Measurements from ENCODE around the gene ZNF546. TPM values are rescaled to one million over a fixed set of nuclear protein-coding genes. Genes with fewer than 3 reads are reported as not detected.

Gene ZNF546
- polyA plus RNA-seq, 2 of the 4 experiments (the other 2 are of a cell fraction): 3.8 to 6.4 TPM

- Histone ChIP-seq H3K4me2 (no peak overlapping the region), H3K4me3 (no peak overlapping the region), H3K27ac (peak overlapping the region in 1 of 2 experiments; percentile 91; a peak in 4 of 6 replicates), H3K4me1 (peaks cover 18% of the 10 kb centered on the region), H3K9me3 (no peaks in the 10 kb centered on the region)
- TF ChIP-seq SMC3 (IDR thresholded peaks at IDR 0.05) (no peak), CEBPB (IDR thresholded peaks at IDR 0.05) (no peak), TP53 (CRISPR knock-in tag; IDR thresholded peaks at IDR 0.05) (no peak), JUNB (IDR thresholded peaks at IDR 0.05) (no peak), NPAS2 (CRISPR knock-in tag; IDR thresholded peaks at IDR 0.05; ENCODE audit: borderline replicate concordance) (no peak), ELK1 (IDR thresholded peaks at IDR 0.05; ENCODE audit: low read depth, low read length) (no peak), ZFP36 (IDR thresholded peaks at IDR 0.05; ENCODE audit: borderline replicate concordance, partially characterized antibody) (no peak), KDM1A (IDR thresholded peaks at IDR 0.05; ENCODE audit: low read depth) (no peak), ZSCAN20 (CRISPR knock-in tag; IDR thresholded peaks at IDR 0.05) (no peak), EP300 (IDR thresholded peaks at IDR 0.05) (no peak)
- FAIRE-seq: no peak
- ChIA-PET CTCF (interaction anchor here (0.8 to 7.7 kb wide), 17 partner anchors 12 to 295 kb away, joined by 3 to 137 read pairs (median 22); partner anchors contain the start of genes FBL, FCGBP and ZNF546), POLR2A (no interaction called here)
- WGBS (ENCODE audit: missing lambda C conversion rate): 97% methylated on average over 15 of the region's 15 CpGs
- ATAC-seq: no peak
- DNase-seq (ENCODE audit: low read depth in 1 of 2, low spot score in 1 of 2): no peak
Measured at GRCh38 chr19:39968789-39969188, 28.1 kb upstream of the ZNF546 start.

- WGBS (ENCODE audit: missing lambda C conversion rate): 92% methylated on average over 6 of the region's 6 CpGs
- Histone ChIP-seq H3K4me1 (peaks cover 18% of the 10 kb centered on the region), H3K4me2 (peak overlapping the region; percentile 73), H3K27ac (peak overlapping the region; percentile 91), H3K9me3 (no peaks in the 10 kb centered on the region), H3K4me3 (no peak overlapping the region)
- no peak for DNase-seq (ENCODE audit: low read depth in 1 of 2, low spot score in 1 of 2)
- ChIA-PET POLR2A (interaction anchor here (0.6 to 2.0 kb wide), 2 partner anchors 43 to 808 kb away, joined by 6 to 9 read pairs; no protein-coding TSS in a partner anchor), CTCF (interaction anchor here (0.8 to 7.7 kb wide), 29 partner anchors 12 to 295 kb away, joined by 3 to 137 read pairs (median 14); partner anchors contain the start of genes DYRK1B, FBL, FCGBP and ZNF546)
- TF ChIP-seq SMC3 (IDR thresholded peaks at IDR 0.05): no peak
- no peak for TF ChIP-seq TFCP2L1 (CRISPR knock-in tag; IDR thresholded peaks at IDR 0.05)
- no peak for TF ChIP-seq HDAC2 (IDR thresholded peaks at IDR 0.05)
- no peak for TF ChIP-seq RARB (CRISPR knock-in tag; IDR thresholded peaks at IDR 0.05)
- TF ChIP-seq CEBPB (IDR thresholded peaks at IDR 0.05): no peak
- no peak for TF ChIP-seq ZC3H11A (IDR thresholded peaks at IDR 0.05)
- no peak for TF ChIP-seq ESRRA (IDR thresholded peaks at IDR 0.05; ENCODE audit: borderline replicate concordance, low read length)
- TF ChIP-seq ZFP36 (IDR thresholded peaks at IDR 0.05; ENCODE audit: borderline replicate concordance, partially characterized antibody): no peak
- TF ChIP-seq KDM1A (IDR thresholded peaks at IDR 0.05; ENCODE audit: low read depth): no peak
- TF ChIP-seq FOSB (CRISPR knock-in tag; IDR thresholded peaks at IDR 0.05): no peak
- TF ChIP-seq EHF (CRISPR knock-in tag; IDR thresholded peaks at IDR 0.05): no peak
- no peak for TF ChIP-seq PHF8 (IDR thresholded peaks at IDR 0.05; ENCODE audit: borderline replicate concordance, low read depth)
- TF ChIP-seq ATOH8 (CRISPR knock-in tag; IDR thresholded peaks at IDR 0.05; ENCODE audit: low read depth): no peak
- ATAC-seq: no peak
- peak; percentile 13 for FAIRE-seq
Measured at GRCh38 chr19:39969266-39969665, 27.6 kb upstream of the ZNF546 start.

- ChIA-PET POLR2A (interaction anchor here (0.6 to 2.0 kb wide), 24 partner anchors 8 to 1138 kb away, joined by 3 to 31 read pairs (median 7); partner anchors contain the start of genes DYRK1B, FBL, RPS16 and ZNF546), CTCF (interaction anchor here (0.6 to 7.7 kb wide), 82 partner anchors 9 to 1479 kb away, joined by 3 to 137 read pairs (median 7); partner anchors contain the start of genes DYRK1B, FBL, FCGBP and LEUTX)
- Histone ChIP-seq H3K9me3 (no peaks in the 10 kb centered on the region), H3K4me3 (peak overlapping the region; percentile 70), H3K4me1 (peaks cover 18% of the 10 kb centered on the region), H3K27ac (peak overlapping the region; percentile 91), H3K4me2 (peak overlapping the region; percentile 73)
- FAIRE-seq (peak; percentile 81), ATAC-seq (no peak), DNase-seq (ENCODE audit: low read depth in 1 of 2, low spot score in 1 of 2) (no peak)
- 65% methylated on average over 13 of the region's 13 CpGs for WGBS (ENCODE audit: missing lambda C conversion rate)
- TF ChIP-seq HOXA7 (CRISPR knock-in tag; IDR thresholded peaks at IDR 0.05): no peak
- no peak for TF ChIP-seq CBX2 (IDR thresholded peaks at IDR 0.05; ENCODE audit: borderline replicate concordance, low read depth)
- no peak for TF ChIP-seq MAX (IDR thresholded peaks at IDR 0.05)
- peak; percentile 55; the same call in 1 of the 2 replicates for TF ChIP-seq TP53 (CRISPR knock-in tag; IDR thresholded peaks at IDR 0.05)
Measured at GRCh38 chr19:39969681-39970424, 27.0 kb upstream of the ZNF546 start.
